Suppressor macrophage treated with lipopolysaccharide for 4 hours (primary cell): ENCODE data around the gene RANBP6.

ENCODE experiments used
- DNase-seq: peaks from one replicate; pipeline ENCODE4 v3.0.0-alpha.2; 2020

The RANBP6 gene

DNA sequence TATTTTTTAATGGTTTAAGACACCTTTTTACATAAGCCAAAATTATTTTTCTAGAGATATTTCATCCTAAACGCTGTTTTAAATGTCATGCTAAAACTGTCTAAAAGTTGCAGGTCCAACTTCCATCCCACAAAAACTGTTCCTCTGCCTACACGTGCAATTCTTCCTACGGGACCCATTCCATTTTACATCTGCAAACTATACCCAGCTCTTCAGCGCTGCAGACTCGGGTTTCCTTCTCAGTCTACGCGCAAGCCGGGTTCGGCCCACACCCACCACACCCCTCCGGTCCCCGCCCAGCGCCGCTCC is 8.7 kb downstream of the RANBP6 start:
- peak; percentile 91 for DNase-seq

DNA sequence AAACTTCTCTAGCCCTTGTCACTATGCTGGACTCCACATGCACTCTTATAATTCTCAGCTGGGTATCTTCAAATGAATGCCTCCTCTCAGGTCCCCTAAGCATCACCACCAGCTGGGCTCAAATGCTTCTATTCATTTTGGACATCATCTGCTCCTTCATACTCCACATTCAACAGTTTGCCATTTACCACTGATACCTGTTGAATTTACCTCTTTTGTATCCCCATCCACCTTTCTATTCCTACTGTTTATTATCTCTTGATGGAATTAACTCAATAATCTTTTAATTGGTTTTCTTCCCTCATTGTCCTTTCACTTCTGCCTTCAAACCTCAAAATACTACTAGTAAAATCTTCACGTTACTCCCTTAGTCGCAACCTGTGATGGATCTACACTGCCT is 14.5 kb downstream of the RANBP6 start:
- DNase-seq = no peak

DNA sequence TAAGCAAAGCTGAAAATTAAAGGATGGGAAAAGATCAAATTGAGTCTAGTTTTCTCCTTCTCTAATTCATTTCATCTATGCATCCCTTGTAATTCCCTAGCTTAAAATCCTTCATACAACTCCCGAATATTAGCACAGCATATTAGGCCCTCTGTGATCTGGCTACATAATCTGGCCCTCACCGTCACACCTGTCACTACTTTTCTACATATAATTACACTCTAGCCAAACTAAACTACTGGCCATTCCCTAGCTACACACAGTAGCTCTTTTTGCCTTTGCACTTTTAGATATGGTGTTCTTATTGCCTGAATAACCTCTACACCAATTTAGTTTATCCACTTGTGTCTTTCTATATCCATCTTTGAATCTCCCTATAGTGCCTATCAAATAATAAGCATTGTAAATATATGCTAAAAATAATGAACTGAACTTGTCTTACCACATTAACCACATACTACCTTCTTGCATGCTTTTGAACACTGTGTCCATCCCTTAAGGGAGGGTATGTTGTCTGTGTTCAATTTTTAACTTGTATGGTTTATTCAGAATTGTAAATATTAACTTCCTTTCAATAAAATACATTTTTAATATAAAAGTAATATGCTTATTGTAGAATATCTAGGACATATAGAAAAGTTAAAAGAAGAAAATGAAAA is 15.9 kb downstream of the RANBP6 start:
- no peak for DNase-seq

DNA sequence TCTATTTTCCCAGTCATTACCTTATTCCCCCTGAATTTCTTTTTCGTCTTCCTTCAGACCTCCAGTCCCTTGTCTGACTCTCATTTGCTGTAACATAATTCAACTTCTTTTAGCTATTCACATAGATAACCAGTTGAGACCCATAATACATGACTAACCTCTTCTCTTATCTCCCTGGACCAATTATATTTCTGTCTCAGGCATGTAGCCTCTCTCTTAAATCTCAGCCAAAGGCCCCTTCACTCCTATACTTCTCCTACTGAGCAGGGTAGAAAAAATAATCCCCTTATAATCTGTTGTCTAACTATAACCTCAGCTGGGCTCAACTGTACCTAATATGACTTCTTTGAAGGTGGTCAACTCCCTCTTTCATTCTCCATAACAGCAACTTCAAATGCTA is 20.9 kb downstream of the RANBP6 start:
- no peak for DNase-seq

DNA sequence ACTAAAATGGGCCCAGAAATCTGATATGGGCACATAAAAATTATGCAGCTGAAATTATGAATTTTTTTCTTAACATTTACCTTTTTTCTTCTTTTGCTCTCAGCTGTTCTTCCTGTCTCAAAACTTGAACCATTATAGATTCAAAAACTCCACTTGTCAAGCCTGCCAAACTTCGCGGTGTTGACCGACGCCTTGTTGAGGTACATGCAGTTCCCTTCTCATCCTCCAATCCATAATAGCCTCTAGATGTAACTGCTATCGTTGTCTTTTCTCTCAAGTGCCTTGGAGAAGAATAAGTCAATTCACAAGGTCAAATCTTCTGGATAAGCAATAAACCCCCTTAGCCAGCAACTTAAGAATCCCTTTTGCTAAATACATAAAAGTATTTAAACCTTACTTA is 27.2 kb downstream of the RANBP6 start:
- no peak for DNase-seq

DNA sequence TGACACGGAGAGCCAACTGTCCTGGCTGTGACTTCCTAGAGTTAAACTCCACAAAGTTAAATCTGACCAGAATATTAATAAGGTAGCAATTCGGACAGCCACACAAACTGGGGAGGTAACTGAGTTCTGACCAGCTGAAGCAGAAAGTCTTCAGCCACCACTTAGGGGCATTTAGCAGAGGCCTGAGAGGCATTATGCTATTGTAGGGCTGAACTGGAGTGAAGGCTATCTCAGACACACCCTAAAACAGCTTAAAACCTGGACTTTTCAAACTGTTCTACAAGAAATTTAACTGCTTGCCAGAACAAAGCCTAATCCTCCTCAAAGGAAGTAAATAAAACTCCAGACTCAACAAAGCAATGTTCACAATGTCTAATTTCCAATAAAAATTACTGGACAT is 32.4 kb downstream of the RANBP6 start:
- DNase-seq = no peak

DNA sequence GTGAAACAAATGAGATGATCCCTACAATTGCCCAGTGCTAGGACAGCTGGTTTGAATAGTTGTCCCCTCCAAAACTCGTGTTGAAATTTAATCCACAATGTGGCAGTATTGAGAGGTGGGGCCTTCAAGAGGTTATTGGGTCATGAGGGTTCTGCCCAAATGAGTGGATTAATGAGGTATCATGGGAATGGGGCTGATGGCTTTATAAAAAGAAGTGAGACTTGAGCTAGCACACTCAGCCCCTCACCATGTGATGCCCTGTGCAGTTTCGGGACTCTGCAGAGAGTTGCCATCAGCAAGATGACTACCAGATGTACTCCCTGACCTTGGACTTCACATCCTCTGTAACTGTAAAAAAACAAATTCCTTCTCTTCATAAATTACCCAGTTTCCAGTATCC is 33.1 kb downstream of the RANBP6 start:
- no peak for DNase-seq

DNA sequence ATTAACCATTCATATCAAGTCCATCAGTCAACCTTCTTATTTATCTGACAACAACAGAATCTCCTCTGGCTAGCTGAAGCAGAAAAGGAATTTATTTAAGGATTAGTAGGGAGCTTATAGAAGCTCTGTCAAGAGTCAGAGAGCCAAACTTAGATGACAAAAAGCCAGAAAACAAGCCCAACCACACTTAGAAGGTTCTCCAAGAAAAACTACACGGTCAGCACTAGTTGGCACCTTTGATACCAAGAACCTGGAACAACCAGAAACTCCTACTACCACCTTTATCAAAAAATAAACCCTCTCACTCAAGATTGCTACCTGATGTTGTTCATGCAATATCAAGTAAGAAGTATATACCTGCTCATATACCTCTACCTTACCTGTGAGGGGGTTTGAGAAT is 36.9 kb downstream of the RANBP6 start:
- no peak for DNase-seq

DNA sequence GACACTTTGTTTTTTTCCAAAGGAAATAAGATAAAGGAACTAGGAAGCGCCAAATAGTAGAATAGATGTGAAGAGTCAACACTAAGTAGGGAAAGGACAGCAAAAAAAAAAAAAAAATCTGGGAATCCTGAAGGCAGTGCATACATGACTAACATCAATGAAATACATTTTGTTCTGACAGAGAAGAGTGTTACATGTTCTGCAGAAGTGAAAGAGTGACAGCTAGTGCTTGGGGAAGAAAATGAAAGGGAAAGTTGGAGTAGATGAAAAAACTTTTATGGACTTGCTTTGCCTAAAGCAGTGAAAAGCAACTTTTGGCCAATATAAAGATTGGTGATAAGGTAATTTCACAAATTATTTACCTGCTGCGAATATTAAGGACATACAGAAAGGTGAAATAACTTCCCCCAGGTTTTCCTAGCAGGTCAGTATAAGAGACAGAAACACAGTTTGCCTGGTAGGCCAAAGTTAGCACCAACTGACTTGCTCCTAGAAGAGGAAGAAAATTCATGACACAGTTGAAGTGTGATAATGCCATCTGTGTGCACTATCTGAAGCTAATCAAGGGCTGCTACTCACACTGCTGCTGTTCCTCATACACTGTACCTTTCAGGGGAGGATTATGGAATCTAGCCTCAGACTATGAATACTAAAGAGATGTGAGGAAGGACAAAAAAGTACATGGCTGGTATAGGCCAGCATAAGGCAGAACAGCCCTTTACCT is 38.6 kb downstream of the RANBP6 start:
- peak; percentile 68 for DNase-seq

DNA sequence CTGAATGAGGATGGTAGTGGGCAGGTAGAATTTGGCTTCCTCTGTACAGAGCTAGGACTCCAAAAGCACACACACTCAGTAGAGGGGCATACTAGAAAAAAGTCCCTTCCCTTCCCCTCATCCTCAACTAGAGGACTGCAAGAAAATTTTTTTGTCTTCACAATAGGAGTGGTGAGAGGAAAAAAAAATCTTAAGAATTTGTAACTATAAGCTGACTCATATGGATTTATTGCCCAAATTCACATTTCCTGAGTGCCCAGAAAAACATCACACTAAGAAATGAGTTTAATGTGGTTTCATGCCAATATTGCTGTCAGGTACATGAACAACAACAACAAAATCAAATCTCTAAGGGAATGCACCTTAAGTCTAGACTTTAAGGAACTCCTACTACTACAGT is 43.7 kb downstream of the RANBP6 start:
- no peak for DNase-seq
